HG03469 (cell line): ENCODE measurements around the gene TGFBR3.

Experiments
- ATAC-seq: cut with Tn5 transposase; IDR thresholded peaks from one replicate; pipeline ENCODE4 v1.9.1; 2021; ENCODE audit warnings: mild to moderate bottlenecking, moderate library complexity, moderate number of reproducible peaks; ENCODE audit not compliant: unreplicated experiment

TGFBR3 gene

DNA sequence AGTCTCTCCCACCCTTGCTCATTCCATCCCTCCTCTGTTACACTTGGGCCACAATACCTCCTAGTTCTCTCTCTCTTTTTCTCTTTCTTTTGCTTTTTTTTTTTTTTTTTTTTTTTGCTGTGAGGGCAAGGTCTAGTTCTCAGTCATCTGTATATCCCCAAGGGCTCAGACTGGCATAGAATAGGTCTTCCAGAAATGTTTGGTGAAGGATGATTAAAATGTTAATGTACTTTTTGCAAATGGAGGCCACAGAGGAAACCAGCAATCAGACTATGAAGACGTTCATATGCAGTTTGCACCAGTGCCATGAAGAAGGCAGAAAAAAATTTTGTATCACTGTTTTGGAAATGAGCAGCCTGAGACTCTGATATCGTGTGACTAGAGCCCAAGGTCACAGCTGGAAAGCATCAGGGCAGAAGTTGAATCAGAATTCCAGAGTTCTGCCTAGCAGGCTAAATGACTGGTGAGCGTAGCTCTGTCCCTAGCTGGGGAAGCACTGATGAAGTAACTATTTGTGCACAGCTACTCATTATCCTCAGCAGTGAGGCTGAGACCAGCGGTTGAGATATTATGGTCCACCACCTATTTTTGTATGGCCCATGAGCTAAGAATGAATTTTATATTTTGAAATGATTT lies 186.5 kb downstream of the TGFBR3 start:
- ATAC-seq = no peak

DNA sequence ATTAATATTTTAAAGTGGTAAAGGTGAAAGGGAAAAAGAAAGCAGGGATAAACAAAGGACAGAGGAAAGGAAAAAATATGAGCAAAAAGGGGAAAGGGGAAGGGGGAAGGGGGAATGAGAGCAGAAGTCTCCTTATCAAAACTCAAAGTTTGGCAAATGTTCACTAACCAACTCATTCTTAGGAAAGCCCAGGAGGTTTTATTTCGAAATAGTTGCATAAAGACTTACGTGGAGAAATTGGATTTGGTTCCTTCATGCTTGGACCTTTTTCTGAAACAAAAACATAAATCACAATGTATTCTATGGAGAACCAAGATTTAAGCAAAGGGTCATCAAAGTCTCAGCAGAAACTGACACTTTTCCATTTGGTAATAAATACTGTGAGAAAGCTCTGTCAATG lies 188.1 kb downstream of the TGFBR3 start:
- no peak for ATAC-seq

DNA sequence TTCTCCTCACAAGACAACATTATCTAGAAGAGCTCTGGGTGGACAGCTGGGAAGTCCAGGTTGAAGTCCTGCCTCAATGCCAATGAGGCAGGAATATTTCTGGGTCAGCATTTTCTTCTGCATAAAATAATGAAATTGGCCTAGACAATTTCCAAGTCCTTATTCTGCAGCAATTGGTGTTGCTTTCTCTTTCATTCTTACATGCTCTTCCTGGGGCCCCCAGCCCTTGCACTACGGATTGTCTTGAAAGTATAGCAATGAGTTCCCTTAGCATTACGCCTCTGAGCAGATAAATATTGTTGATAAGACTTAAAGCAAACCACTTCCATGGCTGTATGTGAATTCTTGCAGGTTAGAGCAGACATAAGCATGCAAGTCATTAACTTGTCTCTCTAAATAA lies 188.5 kb downstream of the TGFBR3 start:
- ATAC-seq = peak; percentile 82

DNA sequence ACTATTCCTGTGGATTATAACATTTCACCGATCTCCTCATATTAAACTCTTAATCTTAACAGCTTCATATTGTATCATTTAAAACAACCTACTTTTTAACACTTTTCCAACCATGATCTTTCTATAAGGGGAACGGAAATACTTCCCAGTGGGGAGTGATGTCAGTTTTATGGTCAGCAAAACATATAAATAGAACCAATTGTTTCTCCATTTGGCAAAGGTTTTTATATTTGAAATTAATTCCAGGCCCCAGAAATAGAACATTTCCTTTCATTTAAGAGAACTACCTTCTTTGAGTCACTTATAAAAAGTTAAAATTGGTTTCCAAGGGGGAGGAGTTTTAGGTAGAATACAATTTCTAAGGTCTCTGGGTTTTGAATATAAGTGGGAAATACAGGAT lies 189.6 kb downstream of the TGFBR3 start:
- no peak for ATAC-seq

DNA sequence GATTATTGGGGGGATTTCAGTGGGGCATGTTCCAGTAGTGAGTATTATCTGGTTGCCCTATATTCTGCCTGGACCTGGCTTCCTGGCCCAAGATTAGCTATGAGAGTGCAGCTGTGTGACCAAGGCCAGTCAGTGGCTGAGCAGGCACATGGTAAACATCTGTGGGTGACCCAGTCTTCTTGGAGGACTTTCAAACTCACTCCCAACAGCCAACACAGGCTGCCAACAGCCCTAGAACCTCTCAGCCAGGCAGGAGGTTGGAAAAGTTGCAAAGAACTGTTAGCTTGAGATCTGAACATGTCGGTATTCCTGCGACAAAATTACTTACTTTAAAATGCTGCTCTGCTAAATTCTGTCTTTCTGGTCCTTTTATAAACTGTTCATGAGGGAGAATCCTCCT lies 192.4 kb downstream of the TGFBR3 start:
- no peak for ATAC-seq

DNA sequence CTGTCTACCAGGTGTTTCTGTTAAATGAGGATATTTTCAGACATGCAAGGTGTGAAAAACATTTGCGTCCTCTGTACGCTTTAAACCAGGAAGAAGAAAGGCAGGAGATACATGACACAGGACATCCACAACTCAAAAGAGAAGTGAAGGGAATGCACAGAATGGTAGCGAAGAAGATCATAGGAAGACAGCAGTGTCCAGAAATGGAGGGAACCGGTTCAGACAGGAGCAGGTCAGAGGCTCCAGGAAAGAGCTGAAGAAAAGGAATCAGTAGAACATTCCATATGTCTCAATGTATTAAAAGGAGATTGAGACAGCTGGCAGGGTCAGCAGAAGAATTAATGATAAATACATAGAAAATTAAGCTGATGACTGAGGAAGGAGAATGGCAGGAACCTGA lies 194.4 kb downstream of the TGFBR3 start:
- no peak for ATAC-seq

DNA sequence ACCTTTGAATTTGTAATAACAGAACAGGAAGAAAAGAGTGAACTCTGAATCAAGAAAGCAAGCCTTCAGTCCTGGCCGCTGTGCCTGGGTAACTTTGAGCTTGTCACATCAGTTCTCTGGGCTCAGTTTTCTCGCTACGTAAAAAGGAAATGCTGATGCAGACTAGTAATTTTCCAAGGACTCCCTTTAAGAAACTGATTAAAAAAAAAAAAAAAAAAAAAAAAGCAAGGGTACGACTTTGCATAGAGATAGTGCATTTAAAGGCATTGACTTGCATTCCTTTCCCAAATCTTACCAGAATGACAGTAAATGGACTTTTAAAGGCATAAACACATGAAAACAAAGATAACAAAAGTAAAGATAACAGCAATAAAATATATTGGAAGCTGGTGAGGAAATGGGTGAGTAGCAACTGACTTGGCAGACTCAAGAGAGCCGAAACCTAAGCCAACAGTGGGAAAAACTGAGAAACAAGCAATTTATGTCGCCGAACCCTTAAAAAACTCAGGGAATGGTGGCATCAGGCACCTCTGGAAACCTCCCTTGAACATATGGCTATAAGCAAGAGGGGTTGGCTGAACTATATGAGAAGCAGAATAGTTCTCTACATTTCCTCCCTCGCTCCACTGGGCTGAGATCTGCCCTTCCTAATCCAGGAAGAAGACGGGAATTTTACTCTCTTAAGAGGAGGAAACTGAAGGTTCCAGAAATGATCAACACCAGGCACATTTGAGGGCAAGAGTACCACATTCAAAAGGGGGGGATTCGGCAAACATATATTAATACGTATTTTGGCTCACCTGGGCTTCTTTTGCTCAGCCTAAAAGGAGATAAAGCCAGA lies 196.1 kb downstream of the TGFBR3 start:
- no peak for ATAC-seq

DNA sequence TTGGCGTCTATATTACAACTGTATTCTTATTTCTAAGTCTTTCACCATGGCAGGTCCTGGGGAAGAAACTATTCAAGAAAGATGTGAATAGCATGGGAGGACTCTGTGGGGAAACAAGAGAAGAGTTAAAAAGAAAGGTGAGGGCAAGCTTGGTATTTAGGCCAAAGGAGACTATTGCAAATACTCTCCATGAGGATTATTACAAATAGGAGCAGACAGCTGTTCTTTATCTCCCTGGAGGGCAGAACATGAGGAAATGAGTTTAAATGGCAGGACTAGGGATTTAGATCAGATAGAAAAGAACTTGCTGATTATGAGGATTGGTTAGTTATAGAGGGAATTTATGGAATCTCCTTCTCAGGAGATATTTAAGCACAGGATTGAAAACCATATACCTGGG lies 198.5 kb downstream of the TGFBR3 start:
- no peak for ATAC-seq

DNA sequence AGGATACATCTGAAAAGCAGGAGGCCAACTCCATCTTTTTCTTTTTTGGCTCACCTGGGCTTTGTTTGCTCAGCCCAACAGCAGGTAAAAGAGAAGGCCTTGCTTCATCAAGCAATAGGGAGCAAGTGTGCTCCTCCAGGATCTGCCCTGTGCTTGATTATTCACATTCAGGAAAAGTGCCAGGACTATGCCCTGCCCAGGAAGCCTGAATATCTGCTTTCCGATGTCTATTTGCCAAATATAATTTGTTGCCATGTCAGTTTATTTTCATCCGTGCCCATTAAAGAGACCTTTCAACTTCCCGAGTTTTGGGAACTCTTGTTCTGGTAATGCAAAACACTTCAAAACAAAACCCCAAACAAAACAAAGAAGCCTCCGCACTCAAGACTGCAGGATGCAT lies 200.0 kb downstream of the TGFBR3 start:
- no peak for ATAC-seq

DNA sequence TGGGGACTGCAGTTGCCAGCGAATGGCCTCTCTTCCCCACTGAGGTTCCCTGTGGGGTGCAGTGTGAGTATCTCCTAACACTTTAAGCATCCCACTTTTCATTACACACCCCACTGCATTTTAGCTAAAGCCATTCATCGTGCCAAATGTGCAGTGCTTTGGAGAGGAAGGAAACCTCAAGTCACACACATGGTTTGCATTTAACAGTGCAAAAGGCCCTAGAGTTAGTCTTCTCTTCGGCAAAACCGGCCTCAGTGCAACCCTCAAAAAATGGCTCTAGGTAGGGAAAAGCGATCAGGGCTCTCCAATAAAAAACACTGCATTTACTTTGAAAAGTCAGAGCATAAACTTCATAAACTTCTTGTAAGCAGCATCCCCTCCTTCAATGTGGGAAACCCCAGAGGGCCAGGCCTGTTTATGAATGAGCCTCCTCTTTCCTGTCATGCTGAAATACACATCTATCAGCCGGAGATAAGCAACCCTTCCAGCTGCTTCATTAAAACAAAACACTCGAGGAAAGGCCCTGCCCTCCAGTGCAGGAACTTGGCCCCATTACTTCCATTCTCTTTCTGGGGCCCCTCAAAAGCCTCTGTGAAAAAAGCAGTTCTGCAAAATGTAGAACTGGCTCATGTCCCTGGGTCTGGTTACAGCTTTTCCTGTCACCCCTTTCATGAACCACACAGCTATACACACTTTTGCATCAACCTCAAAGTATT lies 201.3 kb downstream of the TGFBR3 start:
- ATAC-seq = no peak

DNA sequence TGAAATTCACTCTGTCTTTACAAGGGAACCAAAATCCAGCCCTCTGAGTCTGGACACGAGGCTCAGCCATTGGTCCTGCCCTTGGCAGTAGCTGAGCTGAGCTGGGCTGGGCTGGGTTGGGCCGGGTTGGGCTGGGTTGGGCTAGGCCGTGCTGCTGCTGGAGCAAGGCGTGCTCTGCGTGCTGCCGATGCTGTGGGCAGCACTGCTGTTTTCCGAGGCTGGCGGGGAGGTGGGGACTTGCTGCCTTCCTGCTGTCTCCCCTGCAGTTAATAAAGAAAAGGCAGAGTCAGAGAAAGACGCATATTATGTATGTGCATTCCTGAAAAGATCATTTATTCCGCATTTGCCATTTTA lies 202.4 kb downstream of the TGFBR3 start:
- no peak for ATAC-seq

DNA sequence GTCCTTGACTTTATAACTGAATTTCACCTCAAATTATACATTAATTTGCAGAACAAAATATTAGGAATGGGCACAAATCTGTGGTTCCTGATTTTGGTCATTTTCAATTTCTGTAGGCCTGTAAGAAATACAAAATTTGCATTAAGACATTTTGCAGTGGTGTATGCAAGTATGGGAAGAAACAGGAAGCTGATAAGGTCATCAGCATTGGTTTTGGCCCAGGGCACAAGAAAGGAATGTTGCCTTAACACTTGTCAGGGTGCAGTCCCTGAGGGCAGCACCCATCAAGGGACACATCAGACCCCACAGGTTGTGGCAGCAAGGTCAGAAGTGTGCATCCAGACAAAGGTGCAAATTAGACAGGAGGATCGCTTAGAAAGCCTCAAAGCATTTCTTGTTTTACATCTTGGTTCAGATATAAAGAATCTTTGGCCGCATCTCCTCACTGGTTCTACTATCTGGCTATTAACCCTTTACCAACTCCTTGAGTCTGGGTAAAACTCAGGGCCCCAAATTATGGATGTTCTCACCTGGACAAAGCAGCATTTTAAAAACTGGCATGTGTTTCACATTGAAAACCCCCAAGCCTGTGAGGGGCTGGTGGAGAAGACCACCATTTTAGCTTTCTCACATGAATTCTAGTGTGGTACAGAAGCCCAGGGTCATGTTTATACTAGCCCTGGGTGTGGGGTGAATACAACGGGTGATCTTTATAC lies 202.9 kb downstream of the TGFBR3 start:
- ATAC-seq = no peak

DNA sequence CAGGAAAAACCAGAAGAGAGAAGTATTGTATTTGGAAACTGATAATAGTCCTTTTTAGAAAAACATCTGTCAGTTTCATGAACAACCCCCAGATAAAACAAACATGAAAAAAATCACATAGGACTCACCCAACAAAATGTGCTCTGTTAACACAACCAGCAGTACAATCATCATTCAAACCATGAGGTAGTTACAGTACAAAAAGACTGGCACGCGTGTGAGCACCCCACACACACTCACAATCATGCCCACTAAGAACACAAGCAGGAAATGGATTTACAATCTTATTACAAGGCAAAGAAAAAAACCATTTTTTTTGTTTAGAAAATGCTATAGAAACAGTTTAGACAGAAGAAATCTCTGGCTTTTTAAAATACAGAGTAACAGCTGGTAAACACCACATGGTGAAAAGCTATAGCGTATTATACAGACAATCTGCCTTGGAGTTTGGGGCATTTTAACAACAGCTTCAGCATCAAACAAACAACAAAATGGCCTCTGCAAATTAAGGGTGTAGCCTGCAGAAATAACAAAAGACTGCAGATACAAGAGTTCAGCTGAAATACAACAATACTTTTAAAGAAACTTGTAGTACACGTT lies 205.3 kb downstream of the TGFBR3 start:
- no peak for ATAC-seq

DNA sequence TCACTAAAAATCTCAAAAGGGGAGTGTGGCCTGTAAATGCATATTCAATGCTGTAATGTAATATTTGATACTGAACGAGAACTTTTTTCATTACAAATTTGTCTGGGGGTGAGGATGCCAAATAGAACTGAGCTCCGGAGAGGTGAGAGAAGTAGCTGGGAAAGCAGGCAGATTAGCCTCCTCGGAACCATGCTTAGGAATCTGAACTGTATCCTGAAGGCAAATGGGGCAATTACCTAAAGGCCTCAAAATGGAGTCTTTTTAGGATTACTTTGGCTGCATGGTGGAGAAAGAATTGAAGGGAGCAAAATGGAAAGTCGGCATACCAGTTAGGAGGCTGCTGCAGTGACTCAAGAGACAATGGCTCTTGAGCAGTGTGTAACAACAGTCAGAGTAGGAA lies 206.5 kb downstream of the TGFBR3 start:
- no peak for ATAC-seq

DNA sequence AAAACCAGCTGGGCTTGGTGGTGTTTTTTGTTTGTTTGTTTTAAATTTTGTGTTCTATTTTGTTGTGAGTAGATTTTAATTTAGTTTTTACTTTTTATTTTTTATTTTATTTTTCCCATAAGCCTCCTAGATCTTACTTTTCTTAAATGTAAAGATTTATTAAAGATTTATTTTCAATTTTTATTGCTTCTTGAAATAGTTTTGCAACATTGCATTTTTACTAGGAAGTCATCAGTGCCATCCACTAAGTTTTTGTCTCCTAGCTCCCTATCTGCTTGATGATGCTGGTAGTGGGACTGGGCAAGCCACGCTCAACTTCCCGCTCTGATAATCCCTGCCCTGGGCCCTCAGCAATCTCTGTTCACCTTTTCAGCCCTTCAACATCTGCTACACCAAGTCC lies 209.9 kb downstream of the TGFBR3 start:
- ATAC-seq = no peak

DNA sequence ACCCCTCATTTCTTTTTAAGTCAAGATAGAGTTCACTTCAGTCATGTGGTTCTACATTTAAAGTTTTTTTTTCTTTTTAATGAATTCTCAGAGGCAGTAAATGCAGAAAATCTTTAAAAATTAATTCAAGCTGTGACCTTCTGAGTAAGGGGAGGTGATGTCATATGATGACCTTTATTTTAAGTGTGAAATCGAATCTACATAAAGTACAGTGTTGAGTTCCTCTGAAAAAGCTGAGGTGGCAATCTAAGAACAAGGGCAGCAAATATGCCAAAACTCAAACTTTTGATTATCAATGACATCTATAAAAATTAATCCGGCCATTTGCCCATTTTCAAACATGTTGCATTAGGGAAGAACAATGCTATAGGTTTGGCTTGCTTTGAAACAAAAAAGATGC lies 211.8 kb downstream of the TGFBR3 start:
- no peak for ATAC-seq

DNA sequence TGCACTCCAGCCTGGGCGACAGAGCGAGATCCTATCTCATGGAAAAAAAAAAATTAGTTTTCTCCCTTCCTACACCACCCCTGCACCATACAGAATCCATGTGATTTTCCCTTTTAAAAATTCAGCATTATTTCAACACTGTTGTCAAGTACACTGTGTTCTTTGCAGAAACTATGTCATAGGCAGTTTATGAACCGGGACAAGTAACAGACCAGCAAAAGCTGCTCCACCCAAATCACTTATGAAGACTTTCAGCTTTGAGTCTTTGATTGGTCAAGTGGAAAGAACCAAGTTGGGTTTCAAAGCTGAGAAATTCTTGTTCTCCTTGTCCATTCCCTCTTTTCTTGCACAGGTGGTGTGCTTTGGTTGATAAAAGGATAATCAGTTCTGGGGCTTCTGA lies 212.3 kb downstream of the TGFBR3 start:
- no peak for ATAC-seq

DNA sequence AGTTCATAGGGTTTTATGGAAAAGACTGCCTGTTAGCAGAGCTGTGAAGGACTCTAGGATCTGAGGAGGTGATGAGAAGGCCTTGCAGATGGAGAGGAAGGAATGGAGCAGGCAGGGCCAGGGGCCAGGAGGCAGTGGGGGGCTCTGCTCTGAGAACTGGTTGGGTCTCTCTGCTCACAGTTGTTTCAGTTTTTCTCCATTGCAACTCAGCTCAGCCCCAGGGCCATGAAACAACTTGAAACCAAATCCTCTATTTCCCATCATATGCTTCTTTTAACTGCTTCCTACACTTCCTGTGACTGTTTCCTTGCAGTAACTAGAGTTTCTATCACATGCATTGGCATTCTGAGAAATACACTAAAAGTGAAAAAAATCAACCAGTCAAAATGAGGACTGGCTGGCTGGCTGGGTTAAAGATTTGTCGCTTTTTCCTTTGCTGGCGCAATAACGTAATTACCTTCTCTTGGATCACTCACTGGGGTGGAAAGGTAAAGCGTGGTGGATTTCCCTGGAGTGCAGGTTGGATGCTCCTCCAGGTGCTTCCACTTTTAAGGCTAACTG lies 213.3 kb downstream of the TGFBR3 start:
- ATAC-seq = no peak

DNA sequence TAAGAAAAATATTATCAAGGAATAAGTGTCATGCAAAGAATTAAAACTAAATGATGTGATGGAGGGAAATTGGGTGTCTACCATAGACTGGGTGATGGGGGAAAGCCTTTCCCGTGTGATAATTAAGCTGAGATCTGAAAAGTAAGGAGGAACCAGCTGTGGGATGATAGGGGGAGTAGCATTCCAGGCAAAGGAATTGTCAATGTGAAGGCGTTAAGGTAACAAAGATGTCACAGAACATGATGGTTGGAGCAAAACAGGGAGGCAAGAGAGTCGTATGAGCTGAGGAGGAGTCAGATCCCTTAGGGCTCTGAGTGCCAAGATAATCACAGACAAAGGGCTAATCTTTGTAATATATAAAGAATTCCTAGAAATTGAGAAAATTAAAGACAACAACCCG lies 215.2 kb downstream of the TGFBR3 start:
- no peak for ATAC-seq

DNA sequence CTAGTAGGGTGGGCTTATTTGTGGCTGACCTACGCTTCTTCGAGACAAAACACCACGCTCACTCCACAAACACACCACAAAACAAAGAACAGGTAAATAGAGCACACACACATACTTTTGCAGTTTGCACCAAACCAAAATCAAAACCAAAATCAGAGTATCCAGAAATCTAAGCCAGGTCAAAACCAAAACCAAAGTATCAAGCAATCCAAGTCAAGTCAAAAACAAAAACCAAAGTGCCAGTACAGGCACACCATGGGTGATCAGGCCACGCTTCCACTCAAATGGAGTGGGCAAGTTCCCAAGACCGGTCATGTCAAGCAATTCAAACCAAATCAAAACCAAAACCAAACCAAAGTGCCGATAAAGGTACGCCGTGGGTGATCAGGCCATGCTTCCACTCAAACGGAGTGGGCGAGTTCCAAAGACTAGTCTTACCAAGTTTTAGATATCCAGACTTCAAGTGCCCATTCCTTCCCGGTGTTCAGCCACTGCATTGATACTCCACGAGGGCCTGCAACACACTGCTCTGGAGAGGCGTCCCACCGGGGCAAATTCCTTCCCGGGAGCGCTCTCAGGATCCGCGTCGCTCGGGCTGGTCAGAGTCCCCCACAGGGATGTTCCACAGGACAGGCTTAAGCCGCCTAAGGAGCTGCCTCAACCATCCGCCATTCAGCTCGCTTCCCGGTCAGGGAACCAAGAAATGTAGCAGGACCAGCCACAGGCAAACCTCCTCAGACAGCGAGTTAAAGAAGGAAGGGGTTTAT lies 216.2 kb downstream of the TGFBR3 start:
- no peak for ATAC-seq
